GM06990 (cell line): Measurements from ENCODE around the gene PRPF40B.
A peak's percentile ranks its signal among the peaks of the same experiment; 100 is the strongest.

Experiments used
- DNase-seq: peaks from one replicate; pipeline ENCODE4 v3.0.0-alpha.2; 2011; ENCODE audit not compliant: insufficient read length; ENCODE audit errors: extremely low read depth
- H3K27me3 ChIP-seq: replicated peaks from 2 replicates; pipeline ENCODE4 v1.6.0; 2011; ENCODE audit warnings: low read length; ENCODE audit not compliant: control insufficient read depth, insufficient read depth
- H3K36me3 ChIP-seq: 2 replicates; pipeline ENCODE4 v1.5.1; 2011; ENCODE audit warnings: low read length; ENCODE audit not compliant: control insufficient read depth, insufficient read depth
- H3K4me3 ChIP-seq: replicated peaks from 2 replicates; pipeline ENCODE4 v1.5.1; 2011; ENCODE audit warnings: low read depth, mild to moderate bottlenecking, control low read depth, low read length
- CTCF ChIP-seq: IDR thresholded peaks from 2 replicates; pipeline ENCODE4 v1.5.1; 2011; ENCODE audit warnings: low read length, control low read depth, mild to moderate bottlenecking, inconsistent platforms; ENCODE audit not compliant: insufficient read depth, poor library complexity, severe bottlenecking

PRPF40B gene

GRCh38 chr12:49662998-49663843, 39.9 kb downstream of the PRPF40B start:
- DNase-seq = peak; percentile 77
- Histone ChIP-seq H3K36me3 (peaks cover 21% of the 10 kb centered on the region), H3K4me3 (no peak overlapping the region), H3K27me3 (no peaks in the 10 kb centered on the region)
- TF ChIP-seq CTCF = no peak

GRCh38 chr12:49664167-49664566, 40.8 kb downstream of the PRPF40B start:
- no peak for DNase-seq
- H3K27me3 ChIP-seq = no peaks in the 10 kb centered on the region
- no peak for TF ChIP-seq CTCF
- peaks cover 14% of the 10 kb centered on the region for H3K36me3 ChIP-seq
- no peak overlapping the region for H3K4me3 ChIP-seq

- DNase-seq = peak; percentile 56
- Histone ChIP-seq H3K27me3 (no peaks in the 10 kb centered on the region), H3K4me3 (no peak overlapping the region; the same call in 1 of the 2 replicates), H3K36me3 (peaks cover 12% of the 10 kb centered on the region)
- no peak for TF ChIP-seq CTCF
These were observed 41.4 kb downstream of the PRPF40B start for GRCh38 chr12:49664591-49665239.

GRCh38 chr12:49665384-49665783, 42.0 kb downstream of the PRPF40B start:
- H3K27me3 ChIP-seq = no peaks in the 10 kb centered on the region
- no peak for DNase-seq
- TF ChIP-seq CTCF = no peak
- peaks cover 11% of the 10 kb centered on the region for H3K36me3 ChIP-seq
- no peak overlapping the region for H3K4me3 ChIP-seq

GRCh38 chr12:49666176-49666575, 42.8 kb downstream of the PRPF40B start:
- no peak for DNase-seq
- no peak overlapping the region for H3K4me3 ChIP-seq
- TF ChIP-seq CTCF = no peak
- no peaks in the 10 kb centered on the region for H3K27me3 ChIP-seq
- peaks cover 8% of the 10 kb centered on the region for H3K36me3 ChIP-seq
